Liver (tissue), 9 donors: Measurements from ENCODE around the gene ALDH3A1. TPM values are rescaled to one million over a fixed set of nuclear protein-coding genes. Genes with fewer than 3 reads are reported as not detected.
A peak's percentile ranks its signal among the peaks of the same experiment; 100 is the strongest.

Experiments used
- DNase-seq: peaks from one replicate; pipeline ENCODE4 v3.0.0-alpha.2; 2017; ENCODE audit warnings: low spot score
- H3K27ac ChIP-seq, 2 donors: one replicate each; pipeline ENCODE4 v1.7.0; 2013; ENCODE audit warnings: inconsistent platforms in 2 of 2, low read length in 2 of 2, control low read depth in 1 of 2, low read depth in 1 of 2, mild to moderate bottlenecking in 1 of 2
- H3K27me3 ChIP-seq, 4 donors: one replicate each; pipeline versions ENCODE4 v1.6.1 to v1.7.0; 2013; ENCODE audit warnings: low read length in 3 of 4, inconsistent platforms in 1 of 4, mild to moderate bottlenecking in 1 of 4, moderate library complexity in 1 of 4; ENCODE audit not compliant: control insufficient read depth in 4 of 4, insufficient read depth in 4 of 4
- H3K36me3 ChIP-seq, 4 donors: one replicate each; pipeline versions ENCODE4 v1.6.1 to v1.7.0; 2013; ENCODE audit warnings: low read length in 3 of 4, mild to moderate bottlenecking in 3 of 4, low read depth in 1 of 4, moderate library complexity in 1 of 4; ENCODE audit not compliant: control insufficient read depth in 4 of 4, insufficient read depth in 3 of 4
- H3K4me1 ChIP-seq, 4 donors: one replicate each; pipeline versions ENCODE4 v1.6.1 to v1.7.0; 2013; ENCODE audit warnings: low read length in 3 of 4, mild to moderate bottlenecking in 3 of 4, moderate library complexity in 1 of 4; ENCODE audit not compliant: control insufficient read depth in 4 of 4, insufficient read depth in 4 of 4
- H3K4me3 ChIP-seq, 3 donors: one replicate each; pipeline versions ENCODE4 v1.6.1 to v1.7.0; 2013; ENCODE audit warnings: low read length in 3 of 3, control low read depth in 1 of 3, low read depth in 1 of 3, mild to moderate bottlenecking in 1 of 3
- H3K9ac ChIP-seq, 2 donors: one replicate each; pipeline ENCODE4 v1.7.0; 2013; ENCODE audit warnings: low read length in 2 of 2, mild to moderate bottlenecking in 2 of 2, moderate library complexity in 2 of 2, control low read depth in 1 of 2, low read depth in 1 of 2
- H3K9me3 ChIP-seq, 4 donors: one replicate each; pipeline versions ENCODE4 v1.6.1 to v1.7.0; 2013; ENCODE audit warnings: low read length in 3 of 4; ENCODE audit not compliant: control insufficient read depth in 4 of 4
- EGR1 ChIP-seq, 2 donors: IDR thresholded peaks; 2 replicates each; pipeline ENCODE4 v1.6.1; 2016 to 2018; ENCODE audit warnings: antibody characterized with exemption in 2 of 2, low read depth in 2 of 2
- FOXA1 ChIP-seq: IDR thresholded peaks from 2 replicates; pipeline ENCODE4 v1.6.1; 2016; ENCODE audit warnings: antibody characterized with exemption
- FOXA2 ChIP-seq: IDR thresholded peaks from 2 replicates; pipeline ENCODE4 v1.6.1; 2016; ENCODE audit warnings: antibody characterized with exemption
- GABPA ChIP-seq, 2 donors: IDR thresholded peaks in 1 of 2; conservative IDR thresholded peaks in 1 of 2; 2 replicates each; pipeline ENCODE4 v1.6.1; 2016; ENCODE audit warnings: antibody characterized with exemption in 2 of 2, mild to moderate bottlenecking in 1 of 2, moderate library complexity in 1 of 2
- HNF4A ChIP-seq, 2 donors: conservative IDR thresholded peaks; 2 replicates each; pipeline ENCODE4 v1.6.1; 2016; ENCODE audit warnings: antibody characterized with exemption in 2 of 2, mild to moderate bottlenecking in 2 of 2
- HNF4G ChIP-seq: IDR thresholded peaks from 2 replicates; pipeline ENCODE4 v1.6.1; 2016; ENCODE audit warnings: antibody characterized with exemption
- JUND ChIP-seq, 2 donors: IDR thresholded peaks; 2 replicates each; pipeline ENCODE4 v1.6.1; 2016; ENCODE audit warnings: antibody characterized with exemption in 2 of 2
- NR2F2 ChIP-seq: IDR thresholded peaks from 2 replicates; pipeline ENCODE4 v1.6.1; 2016; ENCODE audit warnings: antibody characterized with exemption
- RAD21 ChIP-seq, 2 donors: IDR thresholded peaks; 2 replicates each; pipeline ENCODE4 v1.6.1; 2016; ENCODE audit warnings: antibody characterized with exemption in 2 of 2, mild to moderate bottlenecking in 2 of 2
- RXRA ChIP-seq, 2 donors: IDR thresholded peaks; 2 replicates each; pipeline ENCODE4 v1.6.1; 2017 to 2018; ENCODE audit warnings: antibody characterized with exemption in 2 of 2, mild to moderate bottlenecking in 1 of 2
- SP1 ChIP-seq: IDR thresholded peaks from 2 replicates; pipeline ENCODE4 v1.6.1; 2018; ENCODE audit warnings: antibody characterized with exemption, mild to moderate bottlenecking
- TAF1 ChIP-seq: conservative IDR thresholded peaks from 2 replicates; pipeline ENCODE4 v1.6.1; 2016; ENCODE audit warnings: antibody characterized with exemption, mild to moderate bottlenecking
- YY1 ChIP-seq: IDR thresholded peaks from 2 replicates; pipeline ENCODE4 v1.6.1; 2016; ENCODE audit warnings: antibody characterized with exemption, mild to moderate bottlenecking
- WGBS: extraction: QIAGEN DNeasy Blood & Tissue Kit; methylation state at CpG from one replicate; pipeline ENCODE4 v1.1.7; 2013; 5-methylcytosine and 5-hydroxymethylcytosine counted together
- polyA plus RNA-seq, 2 donors: library from polyadenylated mRNA; stranded (reverse) in 1 of 2; unstranded in 1 of 2; fragments of 200-250 nt in 1 of 2; fragments of >200 nt in 1 of 2; fragmentation: Nextera tagmentation in 1 of 2; extraction: Ambion mirVana in 1 of 2; gene quantifications; one replicate each; pipeline versions ENCODE4 v1.2.1 to v1.2.3, GENCODE V29; 2013 to 2015
- total RNA-seq, 2 donors: library from RNA; depleted of rRNA; stranded (reverse); fragments of >200 nt; gene quantifications; one replicate each; pipeline ENCODE4 v1.2.3, GENCODE V29; 2014
- TF ChIP-seq, protein P1 (sequence below): fragments of 150-350 bp; IDR thresholded peaks from 2 replicates; pipeline ENCODE4 v1.5.1; 2017; ENCODE audit warnings: improper control_type of control experiment, low read depth, low read length; ENCODE audit not compliant: missing input control
- TF ChIP-seq, protein P2 (sequence below): IDR thresholded peaks from 2 replicates; pipeline ENCODE4 v1.6.1; 2016; ENCODE audit warnings: antibody characterized with exemption, mild to moderate bottlenecking
- TF ChIP-seq, protein P3 (sequence below): IDR thresholded peaks from 2 replicates; pipeline ENCODE4 v1.6.1; 2016; ENCODE audit warnings: antibody characterized with exemption
- donor health status: healthy.
- donor health status: healthy.
- donor health status: healthy.
- donor health status: healthy.
- donor health status: healthy.

The ALDH3A1 gene
- total and polyA plus RNA-seq, 4 donors, result 0.09 to 3.2 (median 0.22) TPM

DNA sequence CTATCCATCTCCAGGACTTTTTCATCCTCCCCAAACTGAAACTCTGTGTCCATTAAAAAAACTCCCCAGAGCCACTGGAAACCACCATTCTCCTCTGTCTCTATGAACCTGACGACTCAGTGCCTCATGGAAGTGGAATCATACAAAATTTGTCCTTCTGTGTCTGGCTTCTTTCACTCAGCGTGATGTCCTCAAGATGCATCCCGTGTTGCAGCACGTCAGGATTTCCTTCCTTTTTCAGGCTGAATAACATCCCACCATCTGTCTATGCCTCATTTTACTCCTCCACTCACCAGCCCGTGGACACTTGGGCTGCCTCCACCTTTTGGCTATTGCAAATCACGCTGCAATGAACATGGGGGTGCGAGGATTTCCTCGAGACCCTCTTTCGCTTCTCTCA is 12.6 kb upstream of the ALDH3A1 start:
- H3K27me3 ChIP-seq, result no peaks in the 10 kb centered on the region
- no peak overlapping the region for H3K4me3 ChIP-seq
- TF ChIP-seq YY1 (no peak), JUND (IDR thresholded peaks at IDR 0.05) (no peak), TAF1 (no peak), EGR1 (IDR thresholded peaks at IDR 0.05; ENCODE audit: low read depth in 2 of 2) (no peak), RXRA (IDR thresholded peaks at IDR 0.05) (no peak), GABPA (IDR thresholded peaks at IDR 0.05 in 1 of 2, conservative IDR thresholded peaks at IDR 0.05 in 1 of 2) (no peak), FOXA2 (no peak), FOXA1 (no peak), RAD21 (IDR thresholded peaks at IDR 0.05) (no peak), NR2F2 (no peak), HNF4A (conservative IDR thresholded peaks at IDR 0.05) (no peak), HNF4G (no peak)
- TF ChIP-seq, protein P1, sequence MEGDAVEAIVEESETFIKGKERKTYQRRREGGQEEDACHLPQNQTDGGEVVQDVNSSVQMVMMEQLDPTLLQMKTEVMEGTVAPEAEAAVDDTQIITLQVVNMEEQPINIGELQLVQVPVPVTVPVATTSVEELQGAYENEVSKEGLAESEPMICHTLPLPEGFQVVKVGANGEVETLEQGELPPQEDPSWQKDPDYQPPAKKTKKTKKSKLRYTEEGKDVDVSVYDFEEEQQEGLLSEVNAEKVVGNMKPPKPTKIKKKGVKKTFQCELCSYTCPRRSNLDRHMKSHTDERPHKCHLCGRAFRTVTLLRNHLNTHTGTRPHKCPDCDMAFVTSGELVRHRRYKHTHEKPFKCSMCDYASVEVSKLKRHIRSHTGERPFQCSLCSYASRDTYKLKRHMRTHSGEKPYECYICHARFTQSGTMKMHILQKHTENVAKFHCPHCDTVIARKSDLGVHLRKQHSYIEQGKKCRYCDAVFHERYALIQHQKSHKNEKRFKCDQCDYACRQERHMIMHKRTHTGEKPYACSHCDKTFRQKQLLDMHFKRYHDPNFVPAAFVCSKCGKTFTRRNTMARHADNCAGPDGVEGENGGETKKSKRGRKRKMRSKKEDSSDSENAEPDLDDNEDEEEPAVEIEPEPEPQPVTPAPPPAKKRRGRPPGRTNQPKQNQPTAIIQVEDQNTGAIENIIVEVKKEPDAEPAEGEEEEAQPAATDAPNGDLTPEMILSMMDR, result no peak
- TF ChIP-seq, protein P2, sequence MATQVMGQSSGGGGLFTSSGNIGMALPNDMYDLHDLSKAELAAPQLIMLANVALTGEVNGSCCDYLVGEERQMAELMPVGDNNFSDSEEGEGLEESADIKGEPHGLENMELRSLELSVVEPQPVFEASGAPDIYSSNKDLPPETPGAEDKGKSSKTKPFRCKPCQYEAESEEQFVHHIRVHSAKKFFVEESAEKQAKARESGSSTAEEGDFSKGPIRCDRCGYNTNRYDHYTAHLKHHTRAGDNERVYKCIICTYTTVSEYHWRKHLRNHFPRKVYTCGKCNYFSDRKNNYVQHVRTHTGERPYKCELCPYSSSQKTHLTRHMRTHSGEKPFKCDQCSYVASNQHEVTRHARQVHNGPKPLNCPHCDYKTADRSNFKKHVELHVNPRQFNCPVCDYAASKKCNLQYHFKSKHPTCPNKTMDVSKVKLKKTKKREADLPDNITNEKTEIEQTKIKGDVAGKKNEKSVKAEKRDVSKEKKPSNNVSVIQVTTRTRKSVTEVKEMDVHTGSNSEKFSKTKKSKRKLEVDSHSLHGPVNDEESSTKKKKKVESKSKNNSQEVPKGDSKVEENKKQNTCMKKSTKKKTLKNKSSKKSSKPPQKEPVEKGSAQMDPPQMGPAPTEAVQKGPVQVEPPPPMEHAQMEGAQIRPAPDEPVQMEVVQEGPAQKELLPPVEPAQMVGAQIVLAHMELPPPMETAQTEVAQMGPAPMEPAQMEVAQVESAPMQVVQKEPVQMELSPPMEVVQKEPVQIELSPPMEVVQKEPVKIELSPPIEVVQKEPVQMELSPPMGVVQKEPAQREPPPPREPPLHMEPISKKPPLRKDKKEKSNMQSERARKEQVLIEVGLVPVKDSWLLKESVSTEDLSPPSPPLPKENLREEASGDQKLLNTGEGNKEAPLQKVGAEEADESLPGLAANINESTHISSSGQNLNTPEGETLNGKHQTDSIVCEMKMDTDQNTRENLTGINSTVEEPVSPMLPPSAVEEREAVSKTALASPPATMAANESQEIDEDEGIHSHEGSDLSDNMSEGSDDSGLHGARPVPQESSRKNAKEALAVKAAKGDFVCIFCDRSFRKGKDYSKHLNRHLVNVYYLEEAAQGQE, result no peak
- no peaks in the 10 kb centered on the region for H3K9me3 ChIP-seq
- WGBS, result 84% methylated on average over 9 of the region's 9 CpGs
- no peaks in the 10 kb centered on the region for H3K36me3 ChIP-seq
- no peaks in the 10 kb centered on the region for H3K4me1 ChIP-seq
- no peak for DNase-seq
- no peak overlapping the region for H3K27ac ChIP-seq
- H3K9ac ChIP-seq, result no peak overlapping the region

DNA sequence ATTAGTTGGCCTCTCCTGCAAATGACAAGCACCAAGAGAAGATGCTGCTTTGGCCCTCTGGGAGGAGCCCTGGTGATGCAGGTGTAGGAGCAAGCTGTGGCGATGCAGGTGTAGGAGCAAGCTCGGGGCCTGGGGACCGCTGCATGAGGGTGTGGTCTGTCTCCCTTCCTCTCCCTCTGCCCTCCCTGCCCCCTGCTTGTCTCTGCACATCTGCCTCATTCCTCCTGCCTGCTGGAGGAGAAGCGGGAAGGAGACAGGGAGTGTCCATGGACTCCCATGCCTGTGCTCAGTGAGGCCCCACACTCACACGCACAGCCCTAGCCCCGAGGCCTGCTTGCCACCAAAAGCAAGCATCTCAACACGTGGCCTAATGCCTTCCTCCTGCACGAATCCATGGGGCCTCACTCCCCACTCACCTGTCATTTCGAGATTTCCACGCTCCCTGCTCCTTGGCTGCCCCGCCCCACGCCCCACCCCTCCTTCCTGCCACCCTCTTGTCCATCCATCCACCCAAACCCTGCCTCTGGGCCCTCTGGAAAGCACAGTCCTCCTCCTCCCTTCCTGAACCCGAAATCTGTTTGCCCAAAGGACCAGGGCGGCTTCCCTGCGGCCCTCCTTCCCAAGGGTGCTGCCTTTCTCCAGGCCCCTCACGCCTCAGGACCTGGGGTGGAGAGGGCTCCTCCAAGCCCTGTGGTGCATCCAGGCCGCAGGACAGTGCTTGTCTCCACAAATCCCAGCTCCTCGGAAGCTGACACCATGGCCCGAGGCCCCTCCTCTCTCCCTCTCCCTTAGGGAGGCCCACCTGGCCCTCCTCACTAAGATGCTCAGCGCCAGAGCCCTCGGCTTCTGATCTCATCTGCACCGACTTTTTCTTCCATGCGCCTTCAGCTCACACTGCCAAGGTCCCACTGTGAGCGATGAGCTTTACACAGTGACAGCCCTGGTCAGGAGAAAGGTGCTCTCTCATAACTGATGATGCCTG is 11.8 kb upstream of the ALDH3A1 start:
- H3K9me3 ChIP-seq, result no peaks in the 10 kb centered on the region
- no peaks in the 10 kb centered on the region for H3K27me3 ChIP-seq
- 90% methylated on average over 24 of the region's 24 CpGs for WGBS
- H3K4me3 ChIP-seq, result no peak overlapping the region
- peak; percentile 14 for DNase-seq
- TF ChIP-seq FOXA1, result no peak
- TF ChIP-seq RAD21 (IDR thresholded peaks at IDR 0.05), result no peak
- TF ChIP-seq GABPA (IDR thresholded peaks at IDR 0.05 in 1 of 2, conservative IDR thresholded peaks at IDR 0.05 in 1 of 2), result no peak
- TF ChIP-seq JUND (IDR thresholded peaks at IDR 0.05), result no peak
- TF ChIP-seq, protein P1, result no peak
- no peak for TF ChIP-seq SP1
- TF ChIP-seq EGR1 (IDR thresholded peaks at IDR 0.05; ENCODE audit: low read depth in 2 of 2), result no peak
- TF ChIP-seq YY1, result no peak
- TF ChIP-seq, protein P3, sequence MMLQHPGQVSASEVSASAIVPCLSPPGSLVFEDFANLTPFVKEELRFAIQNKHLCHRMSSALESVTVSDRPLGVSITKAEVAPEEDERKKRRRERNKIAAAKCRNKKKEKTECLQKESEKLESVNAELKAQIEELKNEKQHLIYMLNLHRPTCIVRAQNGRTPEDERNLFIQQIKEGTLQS, result no peak
- no peak for TF ChIP-seq HNF4G
- TF ChIP-seq HNF4A (conservative IDR thresholded peaks at IDR 0.05), result no peak
- TF ChIP-seq RXRA (IDR thresholded peaks at IDR 0.05), result no peak
- TF ChIP-seq, protein P2, result no peak
- no peaks in the 10 kb centered on the region for H3K4me1 ChIP-seq
- no peak overlapping the region for H3K27ac ChIP-seq
- H3K36me3 ChIP-seq, result no peaks in the 10 kb centered on the region
- H3K9ac ChIP-seq, result no peak overlapping the region
